IMR-90 (cell line): ENCODE results near the gene A4GNT. TPM values are rescaled to one million over a fixed set of nuclear protein-coding genes. Genes with fewer than 3 reads are reported as not detected.

Experiments
- ATAC-seq: fragments of 200-7000 bp; cut with Tn5 transposase; 2 replicates; pipeline ENCODE4 v1.9.1; 2020; ENCODE audit warnings: low read depth, mild to moderate bottlenecking, moderate library complexity
- BruUV-seq: library from RNA; stranded (reverse); fragments of 400-500 nt; replicated peaks from 2 replicates; lab custom pipeline; 2021; lab: Mats Ljungman, UMichigan
- CTCF ChIA-PET: fragments of 300-600 bp; formaldehyde crosslinking; extraction: SDS; loops from one replicate; lab custom pipeline; 2021; ENCODE audit warnings: antibody characterized with exemption; lab: Yijun Ruan, JAX
- POLR2A ChIA-PET: fragments of 300-600 bp; sonication (Branson Sonifier 250); formaldehyde crosslinking; loops from one replicate; lab custom pipeline; 2022; ENCODE audit warnings: antibody characterized with exemption; ENCODE audit not compliant: unreplicated experiment; lab: Charles Lee
- DNase-seq: peaks from one replicate; pipeline ENCODE4 v3.0.0; 2013
- H2AFZ ChIP-seq: replicated peaks from 2 replicates; pipeline ENCODE3; 2013; ENCODE audit warnings: low read length, mild to moderate bottlenecking; ENCODE audit not compliant: poor library complexity
- H2AK5ac ChIP-seq: 2 replicates; pipeline ENCODE4 v1.6.1; 2013; ENCODE audit warnings: low read depth, low read length, inconsistent platforms
- H2AK9ac ChIP-seq: replicated peaks from 2 replicates; pipeline ENCODE3; 2013; ENCODE audit warnings: mild to moderate bottlenecking, low read depth, low read length, moderate library complexity; ENCODE audit not compliant: poor library complexity
- H2BK120ac ChIP-seq: 2 replicates; pipeline ENCODE4 v1.6.1; 2013; ENCODE audit warnings: low read depth, low read length, inconsistent platforms
- H2BK15ac ChIP-seq: 3 replicates; pipeline ENCODE4 v1.6.1; 2013; ENCODE audit warnings: low read depth, low read length, inconsistent platforms
- H2BK20ac ChIP-seq: 2 replicates; pipeline ENCODE4 v1.6.1; 2013; ENCODE audit warnings: low read depth, mild to moderate bottlenecking, inconsistent platforms, low read length, moderate library complexity
- H2BK5ac ChIP-seq: 2 replicates; pipeline ENCODE4 v1.6.1; 2013; ENCODE audit warnings: mild to moderate bottlenecking, low read depth, low read length, inconsistent platforms; ENCODE audit not compliant: poor library complexity, severe bottlenecking
- H3K14ac ChIP-seq: replicated peaks from 2 replicates; pipeline ENCODE4 v1.6.1; 2013; ENCODE audit warnings: low read depth, low read length, inconsistent platforms
- H3K18ac ChIP-seq: 2 replicates; pipeline ENCODE4 v1.6.1; 2013; ENCODE audit warnings: low read depth, low read length, control low read depth
- H3K23ac ChIP-seq: 2 replicates; pipeline ENCODE4 v1.6.1; 2013; ENCODE audit warnings: low read depth, low read length, inconsistent platforms
- H3K27ac ChIP-seq: 2 replicates; pipeline ENCODE4 v1.5.1; 2013; ENCODE audit warnings: mild to moderate bottlenecking, control low read depth, low read length; ENCODE audit not compliant: insufficient read depth
- H3K27me3 ChIP-seq: 2 replicates; pipeline ENCODE4 v1.6.1; 2013; ENCODE audit warnings: low read length; ENCODE audit not compliant: control insufficient read depth, insufficient read depth
- H3K36me3 ChIP-seq: 2 replicates; pipeline ENCODE4 v1.6.1; 2013; ENCODE audit warnings: low read length, mixed read lengths; ENCODE audit not compliant: control insufficient read depth, insufficient read depth
- H3K4ac ChIP-seq: 2 replicates; pipeline ENCODE4 v1.6.1; 2013; ENCODE audit warnings: low read depth, low read length, inconsistent platforms
- H3K4me1 ChIP-seq: 2 replicates; pipeline ENCODE4 v1.6.1; 2013; ENCODE audit warnings: low read length, mixed read lengths; ENCODE audit not compliant: control insufficient read depth, insufficient read depth
- H3K4me2 ChIP-seq: 2 replicates; pipeline ENCODE4 v1.6.1; 2013; ENCODE audit warnings: low read depth, mild to moderate bottlenecking, control low read depth, low read length, moderate library complexity
- H3K4me3 ChIP-seq: 2 replicates; pipeline ENCODE4 v1.5.1; 2013; ENCODE audit warnings: low read depth, mild to moderate bottlenecking, control low read depth, low read length, moderate library complexity; ENCODE audit not compliant: insufficient read depth
- H3K56ac ChIP-seq: 2 replicates; pipeline ENCODE4 v1.6.1; 2013; ENCODE audit warnings: low read length, inconsistent platforms; ENCODE audit not compliant: insufficient read depth; ENCODE audit errors: extremely low read depth
- H3K79me1 ChIP-seq, 2 experiments: 2 replicates each; pipeline ENCODE4 v1.6.1; 2013; ENCODE audit warnings: low read length in 2 of 2, inconsistent platforms in 1 of 2, low read depth in 1 of 2
- H3K9ac ChIP-seq: 2 replicates; pipeline ENCODE4 v1.6.1; 2013; ENCODE audit warnings: low read depth, low read length, control low read depth
- H3K9me1 ChIP-seq: 2 replicates; pipeline ENCODE4 v1.6.1; 2013; ENCODE audit warnings: low read length, inconsistent platforms; ENCODE audit not compliant: insufficient read depth
- H3K9me3 ChIP-seq: 2 replicates; pipeline ENCODE4 v1.6.1; 2013; ENCODE audit warnings: low read length; ENCODE audit not compliant: control insufficient read depth, insufficient read depth
- H4K20me1 ChIP-seq: 2 replicates; pipeline ENCODE4 v1.6.1; 2013; ENCODE audit warnings: low read length, inconsistent platforms; ENCODE audit not compliant: insufficient read depth
- H4K5ac ChIP-seq: 2 replicates; pipeline ENCODE4 v1.6.1; 2013; ENCODE audit warnings: mild to moderate bottlenecking, low read depth, low read length, control low read depth
- H4K8ac ChIP-seq, 2 experiments: 2 replicates each; pipeline ENCODE4 v1.6.1; 2013; ENCODE audit warnings: low read depth in 2 of 2, low read length in 2 of 2, control low read depth in 1 of 2, inconsistent platforms in 1 of 2
- H4K91ac ChIP-seq: 2 replicates; pipeline ENCODE4 v1.6.1; 2013; ENCODE audit warnings: low read depth, low read length, inconsistent platforms; ENCODE audit not compliant: insufficient read depth
- BHLHE40 ChIP-seq: fragments of 150-350 bp; IDR thresholded peaks from 2 replicates; pipeline ENCODE4 v1.6.1; 2016; ENCODE audit warnings: mild to moderate bottlenecking, low read depth, low read length
- CTCF ChIP-seq: conservative IDR thresholded peaks from 2 replicates; pipeline ENCODE4 v1.5.1; 2012; ENCODE audit warnings: mild to moderate bottlenecking, low read depth, low read length, improper control_type of control experiment
- MAZ ChIP-seq: IDR thresholded peaks from 2 replicates; pipeline ENCODE4 v1.6.1; 2012; ENCODE audit warnings: low read depth, mild to moderate bottlenecking, low read length, improper control_type of control experiment, moderate library complexity, borderline replicate concordance
- RFX5 ChIP-seq: IDR thresholded peaks from 2 replicates; pipeline ENCODE4 v1.8.0; 2012; ENCODE audit warnings: low read depth, mild to moderate bottlenecking, low read length, moderate library complexity
- WGBS, 2 experiments: methylation state at CpG; one replicate each; pipeline versions ENCODE4 v1.1.5 to v1.1.7; 2013; ENCODE audit warnings: missing lambda C conversion rate in 2 of 2; ENCODE audit not compliant: insufficient read length in 1 of 2; ENCODE audit errors: extremely low coverage in 2 of 2; 5-methylcytosine and 5-hydroxymethylcytosine counted together
- dilution Hi-C: fragments of 300-500 bp; cut with HindIII; formaldehyde crosslinking; loops from one replicate; pipeline ENCODE4 v1.14.3; 2018; ENCODE audit warnings: low sequenced_read_pairs; ENCODE audit not compliant: unreplicated experiment
- in situ Hi-C: fragments of 300-500 bp; cut with MboI; formaldehyde crosslinking; loops from 3 replicates; pipeline ENCODE4 v1.14.3; 2019; ENCODE audit warnings: low sequenced_read_pairs, inconsistent platforms, mixed read lengths
- intact Hi-C: fragments of 100-400 bp; cut with micrococcal nuclease; formaldehyde crosslinking; loops from 2 replicates; pipeline ENCODE4 v1.10.0; 2022
- polyA plus RNA-seq, 3 experiments: library from polyadenylated mRNA; depleted of rRNA; stranded (reverse); fragments of >200 nt; gene quantifications; 2 replicates each; pipeline ENCODE4 v1.2.3, GENCODE V29; 2012; ENCODE audit warnings: low replicate concordance in 1 of 3
- total RNA-seq: library from RNA; depleted of rRNA; stranded (reverse); fragments of >200 nt; gene quantifications from 2 replicates; pipeline ENCODE4 v1.2.3, GENCODE V29; 2012

A4GNT gene
- total and polyA plus RNA-seq, 2 of the 4 experiments (the other 2 are of a cell fraction), result not detected

GRCh38 chr3:138135833-138136194, 3.6 kb upstream of the A4GNT start:
- intact Hi-C loops, result no loop called here
- ATAC-seq (no peak), DNase-seq (no peak)
- H2AFZ ChIP-seq, result no peak overlapping the region
- no peak overlapping the region for H2BK120ac ChIP-seq
- H2BK15ac ChIP-seq, result no peak overlapping the region
- H3K27ac ChIP-seq, result no peak overlapping the region
- dilution Hi-C loops, result no loop called here
- no peaks in the 10 kb centered on the region for H4K20me1 ChIP-seq
- ChIA-PET CTCF (no interaction called here), POLR2A (no interaction called here)
- no peak overlapping the region for H3K9ac ChIP-seq
- no peaks in the 10 kb centered on the region for H3K9me1 ChIP-seq
- no peak overlapping the region for H3K23ac ChIP-seq
- in situ Hi-C loops, result no loop called here
- H3K36me3 ChIP-seq, result no peaks in the 10 kb centered on the region
- H3K56ac ChIP-seq, result no peak overlapping the region
- H3K27me3 ChIP-seq, result peaks cover 15% of the 10 kb centered on the region
- no peak overlapping the region for H4K91ac ChIP-seq
- no peak overlapping the region for H3K4ac ChIP-seq
- H4K8ac ChIP-seq, result no peak overlapping the region
- H3K79me1 ChIP-seq, result no peaks in the 10 kb centered on the region
- H3K9me3 ChIP-seq, result no peaks in the 10 kb centered on the region
- TF ChIP-seq CTCF (no peak), RFX5 (no peak), BHLHE40 (no peak), MAZ (no peak)
- no peak overlapping the region for H2BK5ac ChIP-seq
- H3K4me3 ChIP-seq, result no peak overlapping the region
- no peak overlapping the region for H3K4me2 ChIP-seq
- no TSS peak for BruUV-seq
- no CpG with 5 or more reads among the region's 2 CpGs for WGBS, 2 experiments
- H2AK9ac ChIP-seq, result no peak overlapping the region
- no peak overlapping the region for H3K18ac ChIP-seq
- no peaks in the 10 kb centered on the region for H3K4me1 ChIP-seq
- H4K5ac ChIP-seq, result no peak overlapping the region
- no peak overlapping the region for H3K14ac ChIP-seq
- H2BK20ac ChIP-seq, result no peak overlapping the region
- H2AK5ac ChIP-seq, result no peak overlapping the region
